ENCODE data around the gene PRKCH.
"Not testable (repeated sequence)": the region's sequence is repeated elsewhere in the genome, so short reads cannot be mapped to it uniquely, and the experiment has no call there.

The PRKCH gene

DNA sequence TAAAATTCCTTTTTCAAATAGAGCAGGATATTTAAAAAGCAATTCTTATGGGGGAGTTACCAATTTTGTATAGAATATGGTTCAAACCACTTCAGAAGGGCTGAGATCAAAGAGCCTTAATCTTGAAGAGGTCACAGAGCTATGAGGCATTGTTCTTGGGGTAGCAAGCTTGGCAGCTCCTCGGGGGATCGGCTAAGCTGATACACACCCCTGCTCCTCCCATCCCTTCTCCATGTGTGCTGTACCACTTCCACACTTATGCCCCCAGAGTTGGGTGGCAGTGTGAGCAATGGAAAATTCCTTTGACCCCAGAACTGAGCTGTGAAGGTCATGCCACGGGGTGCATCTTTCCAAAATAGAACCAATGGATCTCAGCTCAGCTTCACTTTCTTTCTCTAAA lies 25.2 kb upstream of the PRKCH start:
- Mint-ChIP-seq H3K4me3 (peak overlapping the region; percentile 9), H3K4me1 (ENCODE audit: low read depth) (peaks cover 56% of the 10 kb centered on the region)

GRCh38 chr14:61296719-61297502 lies 24.5 kb upstream of the PRKCH start:
- H3K27me3 Mint-ChIP-seq: no peaks in the 10 kb centered on the region
- peak overlapping the region; percentile 9 for H3K4me3 Mint-ChIP-seq
- H3K9me3 Mint-ChIP-seq (ENCODE audit: low read depth): no peaks in the 10 kb centered on the region
- peaks cover 2% of the 10 kb centered on the region for H3K36me3 Mint-ChIP-seq
- peak overlapping the region; percentile 71 for H3K27ac Mint-ChIP-seq
- H3K4me1 Mint-ChIP-seq (ENCODE audit: low read depth): peaks cover 56% of the 10 kb centered on the region

More for the DNA sequence above, 25.2 kb upstream of the PRKCH start:
- H3K27me3 Mint-ChIP-seq: no peaks in the 10 kb centered on the region
- H3K27ac Mint-ChIP-seq: peak overlapping the region; percentile 71
- H3K36me3 Mint-ChIP-seq: peaks cover 2% of the 10 kb centered on the region
- no peaks in the 10 kb centered on the region for H3K9me3 Mint-ChIP-seq (ENCODE audit: low read depth)

DNA sequence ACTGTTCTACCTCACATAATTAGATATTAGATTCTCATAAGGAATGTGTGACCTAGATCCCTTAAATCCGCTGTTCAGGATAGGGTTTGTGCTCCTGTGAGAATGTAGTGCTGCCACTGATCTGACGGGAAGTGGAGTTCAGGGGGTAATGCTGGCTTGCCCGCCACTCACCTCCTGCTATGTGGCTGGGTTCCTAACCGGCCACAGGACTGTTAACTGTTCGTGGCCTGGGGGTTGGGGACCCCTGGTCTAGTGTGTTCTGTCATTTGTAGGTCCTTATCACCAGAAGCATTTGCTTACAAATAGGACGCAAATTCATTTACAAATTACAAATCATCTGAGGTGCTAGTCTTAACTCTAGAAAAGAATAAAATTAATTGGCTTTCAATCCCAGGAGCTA lies 23.8 kb upstream of the PRKCH start:
- H3K4me1 Mint-ChIP-seq (ENCODE audit: low read depth): peaks cover 56% of the 10 kb centered on the region
- H3K36me3 Mint-ChIP-seq: peaks cover 5% of the 10 kb centered on the region
- no peaks in the 10 kb centered on the region for H3K27me3 Mint-ChIP-seq
- no peak overlapping the region for H3K4me3 Mint-ChIP-seq
- peak overlapping the region; percentile 51 for H3K27ac Mint-ChIP-seq
- H3K9me3 Mint-ChIP-seq (ENCODE audit: low read depth): no peaks in the 10 kb centered on the region

DNA sequence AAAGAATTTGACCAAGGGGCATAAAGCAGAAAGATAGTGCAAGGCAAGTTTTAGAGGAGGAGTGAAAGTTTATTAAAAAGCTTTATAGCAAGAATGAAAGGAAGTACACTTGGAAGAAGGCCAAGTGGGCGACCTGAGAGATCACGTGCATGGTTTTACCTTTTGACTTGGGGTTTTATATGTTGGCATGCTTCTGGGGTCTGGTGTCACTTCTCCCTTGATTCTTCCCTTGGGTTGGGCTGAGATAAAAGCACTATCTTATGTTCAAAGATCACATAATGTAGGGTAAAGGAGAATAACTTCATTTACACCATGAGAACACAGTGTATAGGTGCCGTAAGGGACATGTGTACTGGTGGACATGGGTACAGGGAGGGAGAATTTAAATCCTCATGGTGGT lies 22.6 kb upstream of the PRKCH start:
- Mint-ChIP-seq H3K36me3 (peaks cover 5% of the 10 kb centered on the region), H3K27ac (peak overlapping the region; percentile 87), H3K4me3 (no peak overlapping the region), H3K4me1 (ENCODE audit: low read depth) (peaks cover 56% of the 10 kb centered on the region), H3K27me3 (no peaks in the 10 kb centered on the region), H3K9me3 (ENCODE audit: low read depth) (no peaks in the 10 kb centered on the region)

- peaks cover 56% of the 10 kb centered on the region for H3K4me1 Mint-ChIP-seq (ENCODE audit: low read depth)
- peaks cover 5% of the 10 kb centered on the region for H3K36me3 Mint-ChIP-seq
- H3K27ac Mint-ChIP-seq: peak overlapping the region; percentile 87
- H3K27me3 Mint-ChIP-seq: no peaks in the 10 kb centered on the region
- H3K4me3 Mint-ChIP-seq: no peak overlapping the region
- no peaks in the 10 kb centered on the region for H3K9me3 Mint-ChIP-seq (ENCODE audit: low read depth)
Observed at GRCh38 chr14:61300209-61300608, 21.2 kb upstream of the PRKCH start.

DNA sequence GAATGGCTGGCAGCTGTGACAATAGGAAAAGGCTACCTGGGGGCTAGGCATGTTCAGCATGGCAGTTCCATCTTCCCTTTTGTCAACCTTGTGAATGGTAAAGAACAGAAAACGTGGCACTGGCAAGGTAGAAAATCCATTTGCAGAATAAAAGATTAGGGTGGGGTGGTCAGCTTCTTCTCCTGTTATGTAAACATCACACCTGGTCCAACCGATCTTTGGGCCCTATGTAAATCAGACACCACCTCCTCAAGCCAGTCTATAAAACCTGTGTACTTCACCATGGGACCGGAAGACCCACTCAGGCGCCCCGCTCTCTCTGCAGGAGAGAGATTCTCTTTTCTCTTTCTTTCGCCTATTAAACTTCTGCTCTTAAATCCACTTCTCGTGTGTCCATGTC lies 20.6 kb upstream of the PRKCH start:
- Mint-ChIP-seq H3K27ac (peak overlapping the region; percentile 46), H3K9me3 (ENCODE audit: low read depth) (peaks cover 3% of the 10 kb centered on the region), H3K4me3 (no peak overlapping the region), H3K27me3 (no peaks in the 10 kb centered on the region), H3K4me1 (ENCODE audit: low read depth) (peaks cover 52% of the 10 kb centered on the region), H3K36me3 (peaks cover 9% of the 10 kb centered on the region)

- H3K4me3 Mint-ChIP-seq: no peak overlapping the region
- H3K27ac Mint-ChIP-seq: peak overlapping the region; percentile 23
- H3K4me1 Mint-ChIP-seq (ENCODE audit: low read depth): peaks cover 26% of the 10 kb centered on the region
- peaks cover 22% of the 10 kb centered on the region for H3K36me3 Mint-ChIP-seq
- H3K27me3 Mint-ChIP-seq: no peaks in the 10 kb centered on the region
- peaks cover 14% of the 10 kb centered on the region for H3K9me3 Mint-ChIP-seq (ENCODE audit: low read depth)
Observed at GRCh38 chr14:61304688-61305087, 16.7 kb upstream of the PRKCH start.

DNA sequence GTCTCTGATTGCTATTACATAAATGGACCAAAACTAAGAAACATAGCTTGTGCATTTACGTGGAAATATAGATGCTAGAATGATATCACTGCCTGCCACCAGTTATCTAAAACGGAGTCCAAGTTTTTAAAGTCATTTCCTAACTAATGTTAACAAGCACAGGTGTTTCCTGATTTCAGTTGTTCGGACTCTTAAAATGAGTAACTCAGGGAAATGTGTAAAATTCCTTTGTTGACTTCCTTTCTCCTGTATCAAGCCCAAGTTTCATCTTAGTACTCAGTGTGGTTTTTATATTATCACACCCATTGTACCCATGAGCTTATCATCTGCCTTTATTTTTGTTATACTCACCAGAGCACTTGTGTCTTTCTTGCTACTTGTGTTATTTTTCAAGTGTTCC lies 13.2 kb upstream of the PRKCH start:
- Mint-ChIP-seq H3K4me1 (ENCODE audit: low read depth) (peaks cover 20% of the 10 kb centered on the region), H3K9me3 (ENCODE audit: low read depth) (peaks cover 24% of the 10 kb centered on the region), H3K4me3 (no peak overlapping the region), H3K27ac (no peak overlapping the region), H3K36me3 (peaks cover 33% of the 10 kb centered on the region), H3K27me3 (no peaks in the 10 kb centered on the region)

GRCh38 chr14:61308701-61309100 lies 12.7 kb upstream of the PRKCH start:
- not testable (repeated sequence) for H3K27me3 Mint-ChIP-seq, H3K27ac Mint-ChIP-seq, H3K4me3 Mint-ChIP-seq
- Mint-ChIP-seq H3K36me3 (peaks cover 35% of the 10 kb centered on the region), H3K9me3 (ENCODE audit: low read depth) (peaks cover 24% of the 10 kb centered on the region), H3K4me1 (ENCODE audit: low read depth) (peaks cover 20% of the 10 kb centered on the region)

DNA sequence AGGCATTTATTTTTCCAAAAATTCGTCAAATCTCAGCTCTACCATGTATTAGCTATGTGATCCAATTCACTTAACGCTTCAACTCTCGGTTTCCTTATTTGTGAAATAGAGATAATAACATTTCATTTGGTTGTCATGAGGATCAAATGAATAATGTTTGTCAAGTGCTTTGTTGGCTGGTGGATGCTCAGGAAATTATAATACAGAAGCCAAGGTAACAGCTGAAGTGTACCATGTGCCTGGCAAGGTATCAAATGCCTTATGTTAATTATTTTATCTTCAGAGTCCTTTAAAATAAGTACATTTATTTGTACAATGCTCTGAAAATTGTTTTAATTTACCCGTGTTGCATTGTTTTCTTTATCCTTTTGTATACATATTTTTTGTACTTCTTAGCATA lies 6.1 kb upstream of the PRKCH start:
- Mint-ChIP-seq H3K27me3 (no peaks in the 10 kb centered on the region), H3K27ac (no peak overlapping the region), H3K9me3 (ENCODE audit: low read depth) (peaks cover 20% of the 10 kb centered on the region), H3K4me1 (ENCODE audit: low read depth) (peaks cover 4% of the 10 kb centered on the region), H3K4me3 (no peak overlapping the region), H3K36me3 (peaks cover 20% of the 10 kb centered on the region)

- no peaks in the 10 kb centered on the region for H3K27me3 Mint-ChIP-seq
- peaks cover 15% of the 10 kb centered on the region for H3K36me3 Mint-ChIP-seq
- peaks cover 16% of the 10 kb centered on the region for H3K4me1 Mint-ChIP-seq (ENCODE audit: low read depth)
- no peak overlapping the region for H3K4me3 Mint-ChIP-seq
- no peak overlapping the region for H3K27ac Mint-ChIP-seq
- peaks cover 8% of the 10 kb centered on the region for H3K9me3 Mint-ChIP-seq (ENCODE audit: low read depth)
Observed at GRCh38 chr14:61319086-61319485, 2.3 kb upstream of the PRKCH start.

- Mint-ChIP-seq H3K27me3 (no peaks in the 10 kb centered on the region), H3K4me1 (ENCODE audit: low read depth) (peaks cover 19% of the 10 kb centered on the region), H3K4me3 (no peak overlapping the region), H3K27ac (no peak overlapping the region), H3K9me3 (ENCODE audit: low read depth) (peaks cover 2% of the 10 kb centered on the region), H3K36me3 (peaks cover 13% of the 10 kb centered on the region)
Observed at GRCh38 chr14:61319706-61320105, 1.7 kb upstream of the PRKCH start.

- peaks cover 23% of the 10 kb centered on the region for H3K4me1 Mint-ChIP-seq (ENCODE audit: low read depth)
- H3K27me3 Mint-ChIP-seq; H3K27ac Mint-ChIP-seq; H3K4me3 Mint-ChIP-seq; H3K9me3 Mint-ChIP-seq (ENCODE audit: low read depth); H3K36me3 Mint-ChIP-seq: not testable (repeated sequence)
Observed at GRCh38 chr14:61320170-61320569, 1.2 kb upstream of the PRKCH start.

- no peak overlapping the region for H3K4me3 Mint-ChIP-seq
- H3K27me3 Mint-ChIP-seq: no peaks in the 10 kb centered on the region
- H3K27ac Mint-ChIP-seq: peak overlapping the region; percentile 68
- peaks cover 31% of the 10 kb centered on the region for H3K4me1 Mint-ChIP-seq (ENCODE audit: low read depth)
- peaks cover 10% of the 10 kb centered on the region for H3K36me3 Mint-ChIP-seq
- no peaks in the 10 kb centered on the region for H3K9me3 Mint-ChIP-seq (ENCODE audit: low read depth)
Observed at GRCh38 chr14:61320806-61321384, 484 bp upstream of the PRKCH start.

DNA sequence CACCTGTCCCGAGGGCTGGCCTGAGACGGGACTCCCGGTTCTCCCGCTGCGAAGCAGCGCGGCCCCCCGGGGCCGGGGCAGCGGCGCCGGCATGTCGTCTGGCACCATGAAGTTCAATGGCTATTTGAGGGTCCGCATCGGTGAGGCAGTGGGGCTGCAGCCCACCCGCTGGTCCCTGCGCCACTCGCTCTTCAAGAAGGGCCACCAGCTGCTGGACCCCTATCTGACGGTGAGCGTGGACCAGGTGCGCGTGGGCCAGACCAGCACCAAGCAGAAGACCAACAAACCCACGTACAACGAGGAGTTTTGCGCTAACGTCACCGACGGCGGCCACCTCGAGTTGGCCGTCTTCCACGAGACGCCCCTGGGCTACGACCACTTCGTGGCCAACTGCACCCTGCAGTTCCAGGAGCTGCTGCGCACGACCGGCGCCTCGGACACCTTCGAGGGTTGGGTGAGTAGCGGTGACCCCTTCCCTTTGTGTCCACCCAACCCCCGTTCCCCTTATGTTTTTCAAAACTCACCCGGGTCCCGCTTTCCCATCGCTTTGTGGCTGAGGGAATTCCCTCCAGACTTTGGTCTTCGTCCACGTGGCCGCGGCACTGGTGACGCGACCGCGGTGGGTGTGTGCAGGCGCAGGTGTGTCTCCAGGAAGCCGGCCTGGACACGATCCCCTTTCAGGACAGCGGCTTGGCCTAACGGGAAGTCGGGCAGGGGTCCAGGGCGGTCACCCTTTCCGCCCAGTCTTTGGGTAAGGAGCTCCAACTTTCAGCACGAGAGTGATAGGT lies 826 bp downstream of the PRKCH start:
- H3K27ac Mint-ChIP-seq: peak overlapping the region; percentile 99
- H3K36me3 Mint-ChIP-seq: peaks cover 14% of the 10 kb centered on the region
- H3K4me3 Mint-ChIP-seq: peak overlapping the region; percentile 100
- H3K4me1 Mint-ChIP-seq (ENCODE audit: low read depth): peaks cover 42% of the 10 kb centered on the region
- H3K9me3 Mint-ChIP-seq (ENCODE audit: low read depth): no peaks in the 10 kb centered on the region
- no peaks in the 10 kb centered on the region for H3K27me3 Mint-ChIP-seq

Measured in activated naive CD8-positive, alpha-beta T cell (primary cell).